H1 (cell line): Measurements from ENCODE around the gene NRXN3. TPM values are rescaled to one million over a fixed set of nuclear protein-coding genes. Genes with fewer than 3 reads are reported as not detected.

ENCODE experiments used
- CTCF ChIA-PET: fragments of 300-600 bp; sonication (Branson Sonifier 250); formaldehyde crosslinking; loops from one replicate; lab custom pipeline; 2021; ENCODE audit not compliant: partially characterized antibody; lab: Charles Lee
- POLR2A ChIA-PET: fragments of 300-600 bp; sonication (Branson Sonifier 250); formaldehyde crosslinking; loops from one replicate; lab custom pipeline; 2021; ENCODE audit warnings: inconsistent platforms; ENCODE audit not compliant: partially characterized antibody; lab: Charles Lee
- DNase-seq, 2 experiments: peaks; one replicate each; pipeline versions ENCODE4 v3.0.0 to v3.0.0-alpha.2; 2010 to 2022; ENCODE audit warnings: low spot score in 2 of 2, low read depth in 1 of 2, mixed read lengths in 1 of 2
- FAIRE-seq: peaks from 2 replicates; lab custom pipeline; 2011; peaks lifted over from hg19 to GRCh38; lab: Jason Lieb, UNC
- H2AFZ ChIP-seq: 2 replicates; pipeline ENCODE4 v1.8.1; 2012; ENCODE audit warnings: low read length, inconsistent platforms
- H2AK5ac ChIP-seq: 2 replicates; pipeline ENCODE4 v1.6.1; 2013; ENCODE audit warnings: low read depth, low read length
- H2BK120ac ChIP-seq: replicated peaks from 2 replicates; pipeline ENCODE3; 2013; ENCODE audit warnings: low read depth, low read length, inconsistent platforms
- H2BK12ac ChIP-seq: 2 replicates; pipeline ENCODE4 v1.6.1; 2013; ENCODE audit warnings: low read depth, low read length
- H2BK15ac ChIP-seq: 2 replicates; pipeline ENCODE4 v1.6.1; 2013; ENCODE audit warnings: low read length
- H2BK20ac ChIP-seq: 2 replicates; pipeline ENCODE4 v1.6.1; 2013; ENCODE audit warnings: low read length
- H2BK5ac ChIP-seq: 2 replicates; pipeline ENCODE4 v1.6.1; 2013; ENCODE audit warnings: low read depth, low read length
- H3K14ac ChIP-seq: 2 replicates; pipeline ENCODE4 v1.6.1; 2013; ENCODE audit warnings: inconsistent platforms; ENCODE audit not compliant: insufficient read length
- H3K18ac ChIP-seq: 2 replicates; pipeline ENCODE4 v1.6.1; 2013; ENCODE audit warnings: low read length; ENCODE audit errors: extremely low read depth
- H3K23ac ChIP-seq: 2 replicates; pipeline ENCODE4 v1.6.1; 2013; ENCODE audit warnings: inconsistent platforms; ENCODE audit not compliant: insufficient read length
- H3K23me2 ChIP-seq: 2 replicates; pipeline ENCODE4 v1.6.1; 2013; ENCODE audit warnings: low read depth, low read length
- H3K27ac ChIP-seq: 2 replicates; pipeline ENCODE4 v1.6.1; 2011; ENCODE audit warnings: low read depth, low read length, inconsistent platforms
- H3K27me3 ChIP-seq, 4 experiments: replicated peaks in 1 of 4; 1 replicate in 1 of 4; 2 replicates in 3 of 4; pipeline versions ENCODE4 v1.6.1 to v1.8.1; 2011 to 2013; ENCODE audit warnings: low read length in 3 of 4, mild to moderate bottlenecking in 3 of 4, inconsistent platforms in 2 of 4, mixed read lengths in 2 of 4, moderate library complexity in 1 of 4; ENCODE audit not compliant: control insufficient read depth in 3 of 4, insufficient read depth in 3 of 4; ENCODE audit errors: extremely low read depth in 1 of 4
- H3K36me3 ChIP-seq, 4 experiments: 2 replicates each; pipeline versions ENCODE4 v1.6.1 to v1.8.1; 2011 to 2013; ENCODE audit warnings: mild to moderate bottlenecking in 4 of 4, low read length in 3 of 4, moderate library complexity in 2 of 4, control low read depth in 1 of 4, inconsistent platforms in 1 of 4; ENCODE audit not compliant: insufficient read depth in 4 of 4, control insufficient read depth in 2 of 4
- H3K4ac ChIP-seq: replicated peaks from 2 replicates; pipeline ENCODE3; 2013; ENCODE audit warnings: low read length, low read depth, mixed read lengths, inconsistent platforms; ENCODE audit not compliant: insufficient read length
- H3K4me1 ChIP-seq, 4 experiments: replicated peaks in 1 of 4; 1 replicate in 1 of 4; 2 replicates in 3 of 4; pipeline versions ENCODE4 v1.6.1 to v1.8.1; 2011 to 2013; ENCODE audit warnings: low read length in 3 of 4, inconsistent platforms in 2 of 4, mixed read lengths in 1 of 4; ENCODE audit not compliant: insufficient read depth in 4 of 4, control insufficient read depth in 3 of 4
- H3K4me2 ChIP-seq, 2 experiments: 2 replicates each; pipeline versions ENCODE4 v1.6.1 to v1.8.1; 2011 to 2013; ENCODE audit warnings: low read depth in 2 of 2, low read length in 2 of 2, control low read depth in 1 of 2, inconsistent platforms in 1 of 2, mild to moderate bottlenecking in 1 of 2; ENCODE audit not compliant: insufficient read depth in 1 of 2
- H3K4me3 ChIP-seq, 4 experiments: fragments of 200-600, 300-600 bp in 1 of 4; sonication (generic), shearing (Covaris generic), sonication (Bioruptor Twin) in 1 of 4; 2 replicates each; pipeline versions ENCODE4 v1.5.1 to v1.8.1; 2011 to 2016; ENCODE audit warnings: low read length in 4 of 4, low read depth in 3 of 4, control low read depth in 2 of 4, inconsistent platforms in 2 of 4, mild to moderate bottlenecking in 2 of 4, mixed read lengths in 1 of 4, moderate library complexity in 1 of 4; ENCODE audit not compliant: insufficient read depth in 2 of 4; ENCODE audit errors: extremely low read depth in 1 of 4
- H3K56ac ChIP-seq: replicated peaks from 2 replicates; pipeline ENCODE3; 2013; ENCODE audit warnings: low read depth, mild to moderate bottlenecking, mixed read lengths, low read length, inconsistent platforms; ENCODE audit not compliant: insufficient read length
- H3K79me1 ChIP-seq: 2 replicates; pipeline ENCODE4 v1.6.1; 2013; ENCODE audit warnings: low read depth, low read length, control low read depth
- H3K79me2 ChIP-seq, 2 experiments: 2 replicates each; pipeline versions ENCODE4 v1.6.1 to v1.8.1; 2012 to 2013; ENCODE audit warnings: low read length in 2 of 2, mild to moderate bottlenecking in 2 of 2, inconsistent platforms in 1 of 2; ENCODE audit not compliant: insufficient read depth in 2 of 2, control insufficient read depth in 1 of 2
- H3K9ac ChIP-seq, 4 experiments: replicated peaks in 1 of 4; 1 replicate in 1 of 4; 2 replicates in 3 of 4; pipeline versions ENCODE4 v1.6.1 to v1.8.1; 2011 to 2013; ENCODE audit warnings: low read depth in 3 of 4, low read length in 3 of 4, control low read depth in 2 of 4, mild to moderate bottlenecking in 2 of 4, moderate library complexity in 2 of 4, inconsistent platforms in 1 of 4; ENCODE audit errors: extremely low read depth in 1 of 4
- H3K9me3 ChIP-seq, 2 experiments: 2 replicates each; pipeline versions ENCODE4 v1.6.1 to v1.8.1; 2012 to 2013; ENCODE audit warnings: mild to moderate bottlenecking in 2 of 2, moderate library complexity in 2 of 2, control low read depth in 1 of 2, inconsistent platforms in 1 of 2, low read depth in 1 of 2, low read length in 1 of 2, mixed read lengths in 1 of 2; ENCODE audit not compliant: insufficient read depth in 2 of 2
- H4K20me1 ChIP-seq, 2 experiments: replicated peaks in 1 of 2; 2 replicates each; pipeline versions ENCODE3 to v1.8.1; 2011 to 2013; ENCODE audit warnings: inconsistent platforms in 2 of 2, low read length in 2 of 2, mild to moderate bottlenecking in 1 of 2; ENCODE audit not compliant: insufficient read depth in 2 of 2, control insufficient read depth in 1 of 2
- H4K5ac ChIP-seq: 2 replicates; pipeline ENCODE4 v1.6.1; 2013; ENCODE audit warnings: low read length, low read depth, mixed read lengths, inconsistent platforms; ENCODE audit not compliant: insufficient read length
- H4K8ac ChIP-seq: 2 replicates; pipeline ENCODE4 v1.8.0; 2013; ENCODE audit warnings: mild to moderate bottlenecking, moderate library complexity, low read length, inconsistent platforms; ENCODE audit not compliant: insufficient read depth; ENCODE audit errors: extremely low read depth
- H4K91ac ChIP-seq: replicated peaks from 2 replicates; pipeline ENCODE3; 2013; ENCODE audit warnings: low read length, mixed read lengths, inconsistent platforms; ENCODE audit not compliant: insufficient read length
- HDAC2 ChIP-seq, 2 experiments: fragments of 300-600 bp in 1 of 2; sonication (generic) in 1 of 2; IDR thresholded peaks; 2 replicates each; pipeline ENCODE4 v1.6.1; 2011 to 2012; ENCODE audit warnings: low read depth in 2 of 2, low read length in 2 of 2, mild to moderate bottlenecking in 2 of 2, moderate library complexity in 2 of 2, borderline replicate concordance in 1 of 2, inconsistent platforms in 1 of 2
- JUN ChIP-seq: IDR thresholded peaks from 2 replicates; pipeline ENCODE4 v1.6.1; 2011; ENCODE audit warnings: low read depth, mild to moderate bottlenecking, improper control_type of control experiment, low read length
- RAD21 ChIP-seq, 2 experiments: IDR thresholded peaks in 1 of 2; conservative IDR thresholded peaks in 1 of 2; 2 replicates each; pipeline ENCODE4 v1.6.1; 2011; ENCODE audit warnings: low read depth in 2 of 2, low read length in 2 of 2, improper control_type of control experiment in 1 of 2, inconsistent platforms in 1 of 2, mild to moderate bottlenecking in 1 of 2, moderate library complexity in 1 of 2
- SAP30 ChIP-seq: fragments of 300-600 bp; sonication (generic); IDR thresholded peaks from 2 replicates; pipeline ENCODE4 v1.7.1; 2012; ENCODE audit warnings: low read length, moderate library complexity, mild to moderate bottlenecking, inconsistent platforms; ENCODE audit not compliant: insufficient read depth, insufficient replicate concordance
- ZNF274 ChIP-seq: IDR thresholded peaks from 2 replicates; pipeline ENCODE4 v1.7.0; 2012; ENCODE audit warnings: low read length, borderline replicate concordance; ENCODE audit errors: extremely low read depth
- WGBS, 2 experiments: shearing (Covaris generic) in 1 of 2; methylation state at CpG; one replicate each; pipeline versions ENCODE4 v1.1.6 to v1.1.7; 2013 to 2015; ENCODE audit warnings: low lambda C conversion rate in 2 of 2, mixed read lengths in 2 of 2, inconsistent platforms in 1 of 2, low coverage in 1 of 2, missing lambda C conversion rate in 1 of 2; ENCODE audit not compliant: insufficient replicate concordance in 2 of 2, insufficient coverage in 1 of 2, insufficient read length in 1 of 2; ENCODE audit errors: extremely low coverage in 1 of 2, missing lambda C conversion rate in 1 of 2; 5-methylcytosine and 5-hydroxymethylcytosine counted together
- polyA plus RNA-seq, 7 experiments: library from polyadenylated mRNA; depleted of rRNA in 3 of 7; stranded (reverse) in 5 of 7; unstranded in 2 of 7; fragments of >200 nt in 5 of 7; fragments of 200-250 nt in 2 of 7; gene quantifications; 1 replicate in 5 of 7; 2 replicates in 1 of 7; 4 replicates in 1 of 7; pipeline versions ENCODE4 v1.2.1 to v1.2.3, GENCODE V29; 2011 to 2013; ENCODE audit warnings: missing spikeins in 2 of 7, mixed read lengths in 2 of 7
- total RNA-seq: library from RNA; stranded (reverse); fragmentation: NEBNext Ultra II Directional; extraction: Animal tissue kit (Norgen Biotek cat#: 25700); gene quantifications from 2 replicates; pipeline ENCODE4 v1.2.1, GENCODE V29; 2021
- TF ChIP-seq, protein P1 (sequence below), 3 experiments: IDR thresholded peaks; 1 replicate in 2 of 3; 2 replicates in 1 of 3; pipeline versions ENCODE4 v1.5.1 to v1.6.1; 2011; ENCODE audit warnings: low read length in 3 of 3, mild to moderate bottlenecking in 3 of 3, inconsistent platforms in 2 of 3, low read depth in 1 of 3, moderate library complexity in 1 of 3; ENCODE audit not compliant: insufficient read depth in 1 of 3; ENCODE audit errors: control extremely low read depth in 1 of 3
- TF ChIP-seq, protein P2 (sequence below): IDR thresholded peaks from 2 replicates; pipeline ENCODE4 v1.6.1; 2011; ENCODE audit warnings: low read depth, mild to moderate bottlenecking, low read length; ENCODE audit not compliant: insufficient read depth

Gene NRXN3
- total and polyA plus RNA-seq, 2 of the 8 experiments (the other 6 are each of a cell fraction or from before 2014, with no cell fraction given) = 2.6 to 4.1 TPM

DNA sequence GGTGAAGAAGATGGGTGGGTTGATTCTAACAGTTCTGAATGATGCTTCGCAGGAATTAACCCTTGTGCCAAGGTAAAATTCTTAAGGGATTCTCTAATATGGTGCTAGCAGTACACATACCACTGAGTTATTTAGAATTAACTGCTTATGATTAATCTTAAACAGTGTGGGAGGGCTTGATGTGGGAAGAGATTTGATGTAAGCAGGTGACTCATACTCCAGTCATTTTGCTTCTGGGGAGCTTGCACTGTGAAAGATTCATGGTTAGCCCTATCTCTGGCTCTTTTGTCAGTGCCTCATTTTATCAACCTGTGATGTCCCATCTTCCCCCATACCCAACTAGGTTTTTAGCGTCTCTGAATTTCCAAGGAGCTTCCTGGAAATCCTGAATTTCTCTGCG lies 83.8 kb downstream of the NRXN3 start:
- Histone ChIP-seq H3K4ac (no peak overlapping the region), H3K27ac (no peak overlapping the region), H2BK120ac (no peak overlapping the region), H4K20me1 (no peaks in the 10 kb centered on the region), H4K5ac (no peak overlapping the region), H3K4me2 (no peak overlapping the region), H3K4me1 (no peaks in the 10 kb centered on the region), H2BK15ac (no peak overlapping the region), H3K18ac (no peak overlapping the region), H2AFZ (no peak overlapping the region), H2AK5ac (no peak overlapping the region), H4K91ac (no peak overlapping the region), H2BK5ac (no peak overlapping the region), H2BK12ac (no peak overlapping the region), H3K79me2 (no peaks in the 10 kb centered on the region), H4K8ac (no peak overlapping the region), H3K79me1 (no peaks in the 10 kb centered on the region), H3K23ac (no peak overlapping the region), H3K9ac (no peak overlapping the region), H3K27me3 (no peaks in the 10 kb centered on the region; a peak in 1 of 7 replicates), H3K23me2 (no peaks in the 10 kb centered on the region; the same call in 1 of the 2 replicates), H3K56ac (no peak overlapping the region), H3K4me3 (no peak overlapping the region), H3K14ac (no peak overlapping the region), H3K36me3 (no peaks in the 10 kb centered on the region; a peak in 1 of 8 replicates), H3K9me3 (no peaks in the 10 kb centered on the region), H2BK20ac (no peak overlapping the region)
- FAIRE-seq (no peak), DNase-seq (no peak)
- WGBS, 2 experiments = 97% methylated on average over 3 of the region's 3 CpGs; no CpG with 5 or more reads in 1 of the 2 experiments
- TF ChIP-seq HDAC2 (IDR thresholded peaks at IDR 0.05; ENCODE audit: borderline replicate concordance in 1 of 2, low read depth in 2 of 2, low read length in 2 of 2) (no peak), SAP30 (no peak), JUN (no peak), ZNF274 (no peak), RAD21 (IDR thresholded peaks at IDR 0.05 in 1 of 2, conservative IDR thresholded peaks at IDR 0.05 in 1 of 2; ENCODE audit: low read depth in 2 of 2, low read length in 2 of 2) (no peak)
- TF ChIP-seq, protein P1, sequence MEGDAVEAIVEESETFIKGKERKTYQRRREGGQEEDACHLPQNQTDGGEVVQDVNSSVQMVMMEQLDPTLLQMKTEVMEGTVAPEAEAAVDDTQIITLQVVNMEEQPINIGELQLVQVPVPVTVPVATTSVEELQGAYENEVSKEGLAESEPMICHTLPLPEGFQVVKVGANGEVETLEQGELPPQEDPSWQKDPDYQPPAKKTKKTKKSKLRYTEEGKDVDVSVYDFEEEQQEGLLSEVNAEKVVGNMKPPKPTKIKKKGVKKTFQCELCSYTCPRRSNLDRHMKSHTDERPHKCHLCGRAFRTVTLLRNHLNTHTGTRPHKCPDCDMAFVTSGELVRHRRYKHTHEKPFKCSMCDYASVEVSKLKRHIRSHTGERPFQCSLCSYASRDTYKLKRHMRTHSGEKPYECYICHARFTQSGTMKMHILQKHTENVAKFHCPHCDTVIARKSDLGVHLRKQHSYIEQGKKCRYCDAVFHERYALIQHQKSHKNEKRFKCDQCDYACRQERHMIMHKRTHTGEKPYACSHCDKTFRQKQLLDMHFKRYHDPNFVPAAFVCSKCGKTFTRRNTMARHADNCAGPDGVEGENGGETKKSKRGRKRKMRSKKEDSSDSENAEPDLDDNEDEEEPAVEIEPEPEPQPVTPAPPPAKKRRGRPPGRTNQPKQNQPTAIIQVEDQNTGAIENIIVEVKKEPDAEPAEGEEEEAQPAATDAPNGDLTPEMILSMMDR (IDR thresholded peaks at IDR 0.05; ENCODE audit: control extremely low read depth in 1 of 3, insufficient read depth in 1 of 3, low read depth in 1 of 3, low read length in 3 of 3) = no peak
- TF ChIP-seq, protein P2, sequence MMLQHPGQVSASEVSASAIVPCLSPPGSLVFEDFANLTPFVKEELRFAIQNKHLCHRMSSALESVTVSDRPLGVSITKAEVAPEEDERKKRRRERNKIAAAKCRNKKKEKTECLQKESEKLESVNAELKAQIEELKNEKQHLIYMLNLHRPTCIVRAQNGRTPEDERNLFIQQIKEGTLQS = no peak
- ChIA-PET POLR2A (no interaction called here), CTCF (interaction anchor here (1.2 to 1.3 kb wide), 2 partner anchors 19 to 27 kb away, joined by 3 read pairs; no protein-coding TSS in a partner anchor)
